HG03175 (cell line): Measurements from ENCODE around the gene FAM131B.
"Not testable (repeated sequence)": the region's sequence is repeated elsewhere in the genome, so short reads cannot be mapped to it uniquely, and the experiment has no call there.

Experiments used
- ATAC-seq: cut with Tn5 transposase; IDR thresholded peaks from one replicate; pipeline ENCODE4 v1.9.1; 2021; ENCODE audit warnings: mild to moderate bottlenecking, moderate library complexity; ENCODE audit not compliant: unreplicated experiment

The FAM131B gene

GRCh38 chr7:143395187-143396149, 33.0 kb upstream of the FAM131B start:
- peak; percentile 58 for ATAC-seq

- ATAC-seq, result no peak
These were observed 32.3 kb upstream of the FAM131B start for GRCh38 chr7:143394777-143395176.

- no peak for ATAC-seq
These were observed 31.6 kb upstream of the FAM131B start for GRCh38 chr7:143394068-143394467.

- ATAC-seq, result no peak
These were observed 30.9 kb upstream of the FAM131B start for GRCh38 chr7:143393267-143394041.

GRCh38 chr7:143392875-143393266, 30.4 kb upstream of the FAM131B start:
- no peak for ATAC-seq

GRCh38 chr7:143392427-143392826, 29.9 kb upstream of the FAM131B start:
- not testable (repeated sequence) for ATAC-seq

- ATAC-seq, result no peak
These were observed 29.2 kb upstream of the FAM131B start for GRCh38 chr7:143391462-143392404.

GRCh38 chr7:143390773-143391317, 28.3 kb upstream of the FAM131B start:
- ATAC-seq, result no peak

- no peak for ATAC-seq
These were observed 27.7 kb upstream of the FAM131B start for GRCh38 chr7:143390104-143390772.

- no peak for ATAC-seq
These were observed 27.0 kb upstream of the FAM131B start for GRCh38 chr7:143389316-143390103.

GRCh38 chr7:143388491-143389101, 26.1 kb upstream of the FAM131B start:
- ATAC-seq, result no peak

- no peak for ATAC-seq
These were observed 25.5 kb upstream of the FAM131B start for GRCh38 chr7:143388051-143388450.

GRCh38 chr7:143387156-143387975, 24.9 kb upstream of the FAM131B start:
- ATAC-seq, result no peak

- ATAC-seq, result peak; percentile 39
These were observed 23.6 kb upstream of the FAM131B start for GRCh38 chr7:143385891-143386781.

GRCh38 chr7:143384661-143385631, 22.4 kb upstream of the FAM131B start:
- no peak for ATAC-seq

GRCh38 chr7:143384148-143384547, 21.6 kb upstream of the FAM131B start:
- no peak for ATAC-seq
